ENCODE data around the gene NDUFS7. TPM values are rescaled to one million over a fixed set of nuclear protein-coding genes. Genes with fewer than 3 reads are reported as not detected.

The NDUFS7 gene
- total RNA-seq, 1 experiment from 2014 or later: 83.9 TPM

DNA sequence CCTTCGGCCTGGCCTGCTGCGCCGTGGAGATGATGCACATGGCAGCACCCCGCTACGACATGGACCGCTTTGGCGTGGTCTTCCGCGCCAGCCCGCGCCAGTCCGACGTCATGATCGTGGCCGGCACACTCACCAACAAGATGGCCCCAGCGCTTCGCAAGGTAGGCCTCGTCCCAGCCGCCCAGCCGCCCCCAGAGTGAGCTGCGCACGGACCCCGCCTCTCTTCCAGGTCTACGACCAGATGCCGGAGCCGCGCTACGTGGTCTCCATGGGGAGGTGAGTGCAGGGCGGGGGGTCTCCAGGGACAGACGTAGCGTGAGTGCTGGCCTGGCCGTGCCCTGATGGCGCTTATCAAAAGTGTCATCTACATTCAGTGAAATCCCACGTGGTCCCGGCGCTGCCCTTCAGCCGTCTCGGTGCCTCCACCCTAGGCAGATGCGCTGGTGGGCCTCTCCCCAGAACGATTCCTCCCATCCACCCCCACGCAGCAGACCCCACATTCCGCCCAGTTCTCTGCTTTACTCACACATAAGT, 7.2 kb downstream of the NDUFS7 start:
- TF ChIP-seq, protein P1, sequence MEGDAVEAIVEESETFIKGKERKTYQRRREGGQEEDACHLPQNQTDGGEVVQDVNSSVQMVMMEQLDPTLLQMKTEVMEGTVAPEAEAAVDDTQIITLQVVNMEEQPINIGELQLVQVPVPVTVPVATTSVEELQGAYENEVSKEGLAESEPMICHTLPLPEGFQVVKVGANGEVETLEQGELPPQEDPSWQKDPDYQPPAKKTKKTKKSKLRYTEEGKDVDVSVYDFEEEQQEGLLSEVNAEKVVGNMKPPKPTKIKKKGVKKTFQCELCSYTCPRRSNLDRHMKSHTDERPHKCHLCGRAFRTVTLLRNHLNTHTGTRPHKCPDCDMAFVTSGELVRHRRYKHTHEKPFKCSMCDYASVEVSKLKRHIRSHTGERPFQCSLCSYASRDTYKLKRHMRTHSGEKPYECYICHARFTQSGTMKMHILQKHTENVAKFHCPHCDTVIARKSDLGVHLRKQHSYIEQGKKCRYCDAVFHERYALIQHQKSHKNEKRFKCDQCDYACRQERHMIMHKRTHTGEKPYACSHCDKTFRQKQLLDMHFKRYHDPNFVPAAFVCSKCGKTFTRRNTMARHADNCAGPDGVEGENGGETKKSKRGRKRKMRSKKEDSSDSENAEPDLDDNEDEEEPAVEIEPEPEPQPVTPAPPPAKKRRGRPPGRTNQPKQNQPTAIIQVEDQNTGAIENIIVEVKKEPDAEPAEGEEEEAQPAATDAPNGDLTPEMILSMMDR (conservative IDR thresholded peaks at IDR 0.05): no peak
- no peak overlapping the region for H3K27ac ChIP-seq (ENCODE audit: insufficient read length, low read depth, low read length)
- no peak overlapping the region for H4K8ac ChIP-seq (replicated peaks; ENCODE audit: insufficient read length, low read depth, low read length)
- H2AFZ ChIP-seq (ENCODE audit: low read length): no peak overlapping the region
- no peak for DNase-seq
- no peak overlapping the region for H3K9ac ChIP-seq (ENCODE audit: extremely low read depth, insufficient read length, low read length)
- no peak overlapping the region for H4K5ac ChIP-seq (ENCODE audit: insufficient read length, low read depth, low read length)
- Mint-ChIP-seq H3K4me1 (peaks cover 0 to under 1% of the 10 kb centered on the region in 2 experiments; a peak in 1 of 4 replicates), H3K27me3 (ENCODE audit: low read depth) (no peaks in the 10 kb centered on the region), H3K27ac (no peak overlapping the region), H3K36me3 (ENCODE audit: insufficient read depth in 1 of 3, low read depth in 3 of 3) (peaks cover 17 to 40% (median 36%) of the 10 kb centered on the region in 3 experiments; a peak in 6 of 7 replicates), H3K4me3 (no peak overlapping the region), H3K9me3 (no peaks in the 10 kb centered on the region)
- no peak overlapping the region for H2BK12ac ChIP-seq (ENCODE audit: insufficient read length, low read depth, low read length)
- H3K4ac ChIP-seq (ENCODE audit: low read depth, low read length): no peak overlapping the region
- no peaks in the 10 kb centered on the region for H3K4me1 ChIP-seq (ENCODE audit: insufficient read depth, low read length)
- no peaks in the 10 kb centered on the region for H3K27me3 ChIP-seq (ENCODE audit: insufficient read depth, low read length)
- H3K23ac ChIP-seq (ENCODE audit: insufficient read length, low read depth, low read length): no peak overlapping the region
- H2BK15ac ChIP-seq (ENCODE audit: low read depth, low read length): no peak overlapping the region
- no peaks in the 10 kb centered on the region for H3K23me2 ChIP-seq (ENCODE audit: insufficient read length, low read depth, low read length, poor library complexity, severe bottlenecking)
- H2AK5ac ChIP-seq (ENCODE audit: insufficient read length, low read length): no peak overlapping the region
- no peak overlapping the region for H4K91ac ChIP-seq (ENCODE audit: insufficient read length, low read depth, low read length)
- H2BK20ac ChIP-seq (ENCODE audit: low read depth, low read length, poor library complexity, severe bottlenecking): no peak overlapping the region
- no peak overlapping the region for H2BK120ac ChIP-seq (ENCODE audit: low read depth, low read length, poor library complexity, severe bottlenecking)
- no peak overlapping the region for H3K18ac ChIP-seq (ENCODE audit: insufficient read length, low read depth, low read length)
- no peaks in the 10 kb centered on the region for H4K20me1 ChIP-seq (ENCODE audit: control insufficient read depth, insufficient read depth, insufficient read length)
- peaks cover 1% of the 10 kb centered on the region for H3K79me1 ChIP-seq (ENCODE audit: insufficient read depth, low read depth, low read length, poor library complexity, severe bottlenecking)
- H3K14ac ChIP-seq (ENCODE audit: insufficient read depth, low read length): no peak overlapping the region
- H3K4me2 ChIP-seq (ENCODE audit: insufficient read depth, insufficient read length, low read length): no peak overlapping the region
- no peak overlapping the region for H2BK5ac ChIP-seq (ENCODE audit: insufficient read length, low read length)
- no peak overlapping the region for H3K56ac ChIP-seq (ENCODE audit: insufficient read length, low read depth, low read length)
- no CpG with 5 or more reads among the region's 42 CpGs for WGBS (ENCODE audit: extremely low coverage, insufficient read length, low lambda C conversion rate)
- H3K9me3 ChIP-seq (ENCODE audit: control insufficient read depth, low read depth, low read length): no peaks in the 10 kb centered on the region
- H3T11ph ChIP-seq (ENCODE audit: low read length): no peak overlapping the region
- no peaks in the 10 kb centered on the region for H3K79me2 ChIP-seq (ENCODE audit: insufficient read depth, low read length)
